ENCODE results near the gene C2orf72. TPM values are rescaled to one million over a fixed set of nuclear protein-coding genes. Genes with fewer than 3 reads are reported as not detected.

Gene C2orf72
- total and polyA plus RNA-seq, 10 of the 15 experiments (the other 5 are each of a cell fraction or from before 2014, with no cell fraction given): under 0.01 to 0.29 (median 0.10) TPM; not detected in 6

DNA sequence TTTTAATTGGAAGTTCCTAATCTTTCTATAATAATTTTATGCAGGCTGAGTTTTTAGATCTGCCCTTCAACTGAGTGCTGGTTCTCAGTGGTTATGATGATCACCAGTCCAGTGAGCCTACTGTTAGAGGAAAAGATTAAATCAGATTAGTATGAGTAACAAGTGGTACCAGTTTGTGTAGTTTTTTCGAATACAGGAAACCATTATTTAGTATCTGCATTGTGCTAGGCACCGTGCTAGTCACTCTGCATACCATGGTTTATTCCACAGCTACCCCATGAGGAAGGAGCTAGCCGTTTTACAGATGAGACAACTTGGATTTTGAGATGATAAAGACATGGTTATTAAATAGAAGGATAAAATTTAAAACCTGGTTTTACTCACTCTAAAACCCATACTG lies 25.5 kb downstream of the C2orf72 start:
- BruUV-seq (replicated peaks): no TSS peak
- H3K27ac ChIP-seq (ENCODE audit: control insufficient read depth, insufficient read depth): no peak overlapping the region
- no peaks in the 10 kb centered on the region for H3K4me1 ChIP-seq (ENCODE audit: control insufficient read depth, insufficient read depth, low read length)
- H3K9me3 ChIP-seq (replicated peaks; ENCODE audit: control insufficient read depth, insufficient read depth, low read length): no peaks in the 10 kb centered on the region
- intact Hi-C loops (cut with micrococcal nuclease; ENCODE audit: unreplicated experiment): no loop called here
- no peak overlapping the region for H2AFZ ChIP-seq (ENCODE audit: control insufficient read depth, low read depth, low read length)
- no peak overlapping the region for H3K4me3 ChIP-seq
- 0 out of 2 replicates have a peak, but pooled peaks cover 3% of the 10 kb centered on the region for H4K20me1 ChIP-seq (ENCODE audit: control insufficient read depth, insufficient read depth)
- FAIRE-seq (no peak), ATAC-seq (no peak), DNase-seq (ENCODE audit: low read depth, low spot score) (no peak)
- 65% methylated on average over 3 of the region's 3 CpGs for WGBS (ENCODE audit: insufficient coverage, insufficient replicate concordance, low lambda C conversion rate, missing lambda C conversion rate)
- POLR2A ChIA-PET: no interaction called here
- no peak overlapping the region for H3K9ac ChIP-seq (ENCODE audit: control insufficient read depth, insufficient read depth, low read length)
- no peaks in the 10 kb centered on the region for H3K27me3 ChIP-seq (replicated peaks in 1 of 2; ENCODE audit: control insufficient read depth in 2 of 2, insufficient read depth in 2 of 2, low read length in 1 of 2)
- peaks cover under 1 to 16% of the 10 kb centered on the region in 2 experiments; a peak in 2 of 4 replicates for H3K36me3 ChIP-seq (ENCODE audit: control insufficient read depth in 2 of 2, insufficient read depth in 2 of 2, low read length in 1 of 2)
- no peak overlapping the region for H3K4me2 ChIP-seq (ENCODE audit: control insufficient read depth, insufficient read depth)
- RAD21 ChIA-PET (ENCODE audit: unreplicated experiment): interaction anchor here (1.4 kb wide), 1 partner anchor 10 kb away, joined by 5 read pairs; no protein-coding TSS in a partner anchor
- CTCF ChIA-PET: interaction anchor here (0.6 to 2.1 kb wide), 4 partner anchors 10 to 238 kb away, joined by 3 to 7 read pairs (median 4); no protein-coding TSS in a partner anchor
- H3K79me2 ChIP-seq (ENCODE audit: control insufficient read depth, insufficient read depth, low read length): peaks cover 35% of the 10 kb centered on the region
- in situ Hi-C loops (cut with MboI): no loop called here
- TF ChIP-seq NRF1 (conservative IDR thresholded peaks at IDR 0.05; ENCODE audit: low read depth, low read length): no peak
- TF ChIP-seq, protein P1, sequence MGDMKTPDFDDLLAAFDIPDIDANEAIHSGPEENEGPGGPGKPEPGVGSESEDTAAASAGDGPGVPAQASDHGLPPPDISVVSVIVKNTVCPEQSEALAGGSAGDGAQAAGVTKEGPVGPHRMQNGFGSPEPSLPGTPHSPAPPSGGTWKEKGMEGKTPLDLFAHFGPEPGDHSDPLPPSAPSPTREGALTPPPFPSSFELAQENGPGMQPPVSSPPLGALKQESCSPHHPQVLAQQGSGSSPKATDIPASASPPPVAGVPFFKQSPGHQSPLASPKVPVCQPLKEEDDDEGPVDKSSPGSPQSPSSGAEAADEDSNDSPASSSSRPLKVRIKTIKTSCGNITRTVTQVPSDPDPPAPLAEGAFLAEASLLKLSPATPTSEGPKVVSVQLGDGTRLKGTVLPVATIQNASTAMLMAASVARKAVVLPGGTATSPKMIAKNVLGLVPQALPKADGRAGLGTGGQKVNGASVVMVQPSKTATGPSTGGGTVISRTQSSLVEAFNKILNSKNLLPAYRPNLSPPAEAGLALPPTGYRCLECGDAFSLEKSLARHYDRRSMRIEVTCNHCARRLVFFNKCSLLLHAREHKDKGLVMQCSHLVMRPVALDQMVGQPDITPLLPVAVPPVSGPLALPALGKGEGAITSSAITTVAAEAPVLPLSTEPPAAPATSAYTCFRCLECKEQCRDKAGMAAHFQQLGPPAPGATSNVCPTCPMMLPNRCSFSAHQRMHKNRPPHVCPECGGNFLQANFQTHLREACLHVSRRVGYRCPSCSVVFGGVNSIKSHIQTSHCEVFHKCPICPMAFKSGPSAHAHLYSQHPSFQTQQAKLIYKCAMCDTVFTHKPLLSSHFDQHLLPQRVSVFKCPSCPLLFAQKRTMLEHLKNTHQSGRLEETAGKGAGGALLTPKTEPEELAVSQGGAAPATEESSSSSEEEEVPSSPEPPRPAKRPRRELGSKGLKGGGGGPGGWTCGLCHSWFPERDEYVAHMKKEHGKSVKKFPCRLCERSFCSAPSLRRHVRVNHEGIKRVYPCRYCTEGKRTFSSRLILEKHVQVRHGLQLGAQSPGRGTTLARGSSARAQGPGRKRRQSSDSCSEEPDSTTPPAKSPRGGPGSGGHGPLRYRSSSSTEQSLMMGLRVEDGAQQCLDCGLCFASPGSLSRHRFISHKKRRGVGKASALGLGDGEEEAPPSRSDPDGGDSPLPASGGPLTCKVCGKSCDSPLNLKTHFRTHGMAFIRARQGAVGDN (IDR thresholded peaks at IDR 0.05): no peak
- no peak for TF ChIP-seq NFYA (IDR thresholded peaks at IDR 0.05; ENCODE audit: borderline replicate concordance, low read depth, low read length)
- TF ChIP-seq KAT2A (conservative IDR thresholded peaks at IDR 0.05; ENCODE audit: control insufficient read depth, low read depth, low read length): no peak
- TF ChIP-seq, protein P2, sequence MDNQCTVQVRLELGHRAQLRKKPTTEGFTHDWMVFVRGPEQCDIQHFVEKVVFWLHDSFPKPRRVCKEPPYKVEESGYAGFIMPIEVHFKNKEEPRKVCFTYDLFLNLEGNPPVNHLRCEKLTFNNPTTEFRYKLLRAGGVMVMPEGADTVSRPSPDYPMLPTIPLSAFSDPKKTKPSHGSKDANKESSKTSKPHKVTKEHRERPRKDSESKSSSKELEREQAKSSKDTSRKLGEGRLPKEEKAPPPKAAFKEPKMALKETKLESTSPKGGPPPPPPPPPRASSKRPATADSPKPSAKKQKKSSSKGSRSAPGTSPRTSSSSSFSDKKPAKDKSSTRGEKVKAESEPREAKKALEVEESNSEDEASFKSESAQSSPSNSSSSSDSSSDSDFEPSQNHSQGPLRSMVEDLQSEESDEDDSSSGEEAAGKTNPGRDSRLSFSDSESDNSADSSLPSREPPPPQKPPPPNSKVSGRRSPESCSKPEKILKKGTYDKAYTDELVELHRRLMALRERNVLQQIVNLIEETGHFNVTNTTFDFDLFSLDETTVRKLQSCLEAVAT (IDR thresholded peaks at IDR 0.05): no peak
- TF ChIP-seq MAX (IDR thresholded peaks at IDR 0.05; ENCODE audit: low read depth, low read length): no peak
- TF ChIP-seq, protein P3, sequence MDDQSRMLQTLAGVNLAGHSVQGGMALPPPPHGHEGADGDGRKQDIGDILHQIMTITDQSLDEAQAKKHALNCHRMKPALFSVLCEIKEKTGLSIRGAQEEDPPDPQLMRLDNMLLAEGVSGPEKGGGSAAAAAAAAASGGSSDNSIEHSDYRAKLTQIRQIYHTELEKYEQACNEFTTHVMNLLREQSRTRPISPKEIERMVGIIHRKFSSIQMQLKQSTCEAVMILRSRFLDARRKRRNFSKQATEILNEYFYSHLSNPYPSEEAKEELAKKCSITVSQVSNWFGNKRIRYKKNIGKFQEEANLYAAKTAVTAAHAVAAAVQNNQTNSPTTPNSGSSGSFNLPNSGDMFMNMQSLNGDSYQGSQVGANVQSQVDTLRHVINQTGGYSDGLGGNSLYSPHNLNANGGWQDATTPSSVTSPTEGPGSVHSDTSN (IDR thresholded peaks at IDR 0.05; ENCODE audit: insufficient replicate concordance, low read depth, low read length): no peak
- no peak for TF ChIP-seq RELB (IDR thresholded peaks at IDR 0.05; ENCODE audit: low read depth)
- no peak for TF ChIP-seq POU2F2 (IDR thresholded peaks at IDR 0.05; ENCODE audit: borderline replicate concordance, low read depth, low read length)
- TF ChIP-seq ZZZ3 (IDR thresholded peaks at IDR 0.05; ENCODE audit: control insufficient read depth, insufficient read length, low read depth): no peak
- TF ChIP-seq STAT3 (IDR thresholded peaks at IDR 0.05; ENCODE audit: low read depth, low read length): no peak
- no peak for TF ChIP-seq ATF7 (IDR thresholded peaks at IDR 0.05; ENCODE audit: low read depth)
- SMC1A ChIA-PET (ENCODE audit: uncharacterized antibody, unreplicated experiment): no interaction called here

All from GM12878 (cell line).